GM12874 (cell line): ENCODE measurements around the gene AIFM3.

Source experiments
- TF ChIP-seq, protein P1 (sequence below): IDR thresholded peaks from 2 replicates; pipeline ENCODE4 v1.5.1; 2011; ENCODE audit warnings: low read depth, mild to moderate bottlenecking, control low read depth, low read length, moderate library complexity; ENCODE audit not compliant: insufficient read depth

The AIFM3 gene

GRCh38 chr22:20955548-20955947 lies 11.5 kb upstream of the AIFM3 start:
- TF ChIP-seq, protein P1, sequence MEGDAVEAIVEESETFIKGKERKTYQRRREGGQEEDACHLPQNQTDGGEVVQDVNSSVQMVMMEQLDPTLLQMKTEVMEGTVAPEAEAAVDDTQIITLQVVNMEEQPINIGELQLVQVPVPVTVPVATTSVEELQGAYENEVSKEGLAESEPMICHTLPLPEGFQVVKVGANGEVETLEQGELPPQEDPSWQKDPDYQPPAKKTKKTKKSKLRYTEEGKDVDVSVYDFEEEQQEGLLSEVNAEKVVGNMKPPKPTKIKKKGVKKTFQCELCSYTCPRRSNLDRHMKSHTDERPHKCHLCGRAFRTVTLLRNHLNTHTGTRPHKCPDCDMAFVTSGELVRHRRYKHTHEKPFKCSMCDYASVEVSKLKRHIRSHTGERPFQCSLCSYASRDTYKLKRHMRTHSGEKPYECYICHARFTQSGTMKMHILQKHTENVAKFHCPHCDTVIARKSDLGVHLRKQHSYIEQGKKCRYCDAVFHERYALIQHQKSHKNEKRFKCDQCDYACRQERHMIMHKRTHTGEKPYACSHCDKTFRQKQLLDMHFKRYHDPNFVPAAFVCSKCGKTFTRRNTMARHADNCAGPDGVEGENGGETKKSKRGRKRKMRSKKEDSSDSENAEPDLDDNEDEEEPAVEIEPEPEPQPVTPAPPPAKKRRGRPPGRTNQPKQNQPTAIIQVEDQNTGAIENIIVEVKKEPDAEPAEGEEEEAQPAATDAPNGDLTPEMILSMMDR = no peak

- TF ChIP-seq, protein P1 = no peak
Measured at GRCh38 chr22:20956258-20957101, 10.6 kb upstream of the AIFM3 start.

GRCh38 chr22:20957102-20957682 lies 9.9 kb upstream of the AIFM3 start:
- TF ChIP-seq, protein P1 = no peak

GRCh38 chr22:20957683-20958431 lies 9.2 kb upstream of the AIFM3 start:
- TF ChIP-seq, protein P1 = no peak

- TF ChIP-seq, protein P1 = no peak
Measured at GRCh38 chr22:20959578-20960461, 7.2 kb upstream of the AIFM3 start.

DNA sequence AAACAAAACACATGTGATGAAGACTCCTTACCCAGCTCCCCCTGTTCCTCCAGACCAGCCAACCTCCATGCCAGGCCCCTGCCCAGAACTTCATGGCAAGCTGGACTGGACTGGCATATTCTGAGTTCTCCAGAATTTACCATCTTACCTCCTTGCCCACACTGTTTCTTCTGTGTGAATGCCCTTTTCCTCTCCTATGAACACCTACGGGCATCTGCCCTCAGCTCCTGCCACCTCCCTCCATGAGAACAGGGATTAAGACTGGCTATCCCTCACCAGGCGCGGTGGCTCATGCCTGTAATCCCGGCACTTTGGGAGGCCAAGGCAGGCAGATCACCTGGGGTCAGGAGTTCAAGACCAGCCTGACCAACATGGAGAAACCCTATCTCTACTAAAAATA lies 6.4 kb upstream of the AIFM3 start:
- TF ChIP-seq, protein P1 = no peak
